ENCODE measurements around the gene SOD1.

DNA sequence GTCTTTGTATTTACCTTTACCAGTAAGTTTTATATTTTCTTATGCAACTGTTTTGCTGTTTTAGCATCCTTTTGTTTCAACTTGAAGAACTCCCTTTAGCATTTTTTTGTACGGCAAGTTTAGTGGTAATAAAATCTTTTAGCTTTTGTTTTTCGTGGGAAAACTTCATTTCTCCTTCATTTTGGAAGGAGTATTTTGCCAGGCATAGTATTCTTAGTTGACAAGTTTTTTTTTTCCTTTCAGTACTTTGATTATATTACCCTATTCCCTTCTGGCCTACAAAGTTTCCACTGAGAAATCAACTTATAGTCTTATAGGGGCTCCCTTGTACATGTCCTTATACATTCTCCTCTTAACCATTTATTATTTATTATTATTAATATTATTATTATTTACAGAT lies 22.6 kb upstream of the SOD1 start:
- TF ChIP-seq, protein P1, sequence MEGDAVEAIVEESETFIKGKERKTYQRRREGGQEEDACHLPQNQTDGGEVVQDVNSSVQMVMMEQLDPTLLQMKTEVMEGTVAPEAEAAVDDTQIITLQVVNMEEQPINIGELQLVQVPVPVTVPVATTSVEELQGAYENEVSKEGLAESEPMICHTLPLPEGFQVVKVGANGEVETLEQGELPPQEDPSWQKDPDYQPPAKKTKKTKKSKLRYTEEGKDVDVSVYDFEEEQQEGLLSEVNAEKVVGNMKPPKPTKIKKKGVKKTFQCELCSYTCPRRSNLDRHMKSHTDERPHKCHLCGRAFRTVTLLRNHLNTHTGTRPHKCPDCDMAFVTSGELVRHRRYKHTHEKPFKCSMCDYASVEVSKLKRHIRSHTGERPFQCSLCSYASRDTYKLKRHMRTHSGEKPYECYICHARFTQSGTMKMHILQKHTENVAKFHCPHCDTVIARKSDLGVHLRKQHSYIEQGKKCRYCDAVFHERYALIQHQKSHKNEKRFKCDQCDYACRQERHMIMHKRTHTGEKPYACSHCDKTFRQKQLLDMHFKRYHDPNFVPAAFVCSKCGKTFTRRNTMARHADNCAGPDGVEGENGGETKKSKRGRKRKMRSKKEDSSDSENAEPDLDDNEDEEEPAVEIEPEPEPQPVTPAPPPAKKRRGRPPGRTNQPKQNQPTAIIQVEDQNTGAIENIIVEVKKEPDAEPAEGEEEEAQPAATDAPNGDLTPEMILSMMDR (IDR thresholded peaks at IDR 0.05) = no peak
- no peak for TF ChIP-seq EZH2 (IDR thresholded peaks at IDR 0.05; ENCODE audit: borderline replicate concordance, insufficient read depth, low read depth, low read length, poor library complexity, severe bottlenecking)
